ENCODE measurements around the gene PRKAG2.

PRKAG2 gene

DNA sequence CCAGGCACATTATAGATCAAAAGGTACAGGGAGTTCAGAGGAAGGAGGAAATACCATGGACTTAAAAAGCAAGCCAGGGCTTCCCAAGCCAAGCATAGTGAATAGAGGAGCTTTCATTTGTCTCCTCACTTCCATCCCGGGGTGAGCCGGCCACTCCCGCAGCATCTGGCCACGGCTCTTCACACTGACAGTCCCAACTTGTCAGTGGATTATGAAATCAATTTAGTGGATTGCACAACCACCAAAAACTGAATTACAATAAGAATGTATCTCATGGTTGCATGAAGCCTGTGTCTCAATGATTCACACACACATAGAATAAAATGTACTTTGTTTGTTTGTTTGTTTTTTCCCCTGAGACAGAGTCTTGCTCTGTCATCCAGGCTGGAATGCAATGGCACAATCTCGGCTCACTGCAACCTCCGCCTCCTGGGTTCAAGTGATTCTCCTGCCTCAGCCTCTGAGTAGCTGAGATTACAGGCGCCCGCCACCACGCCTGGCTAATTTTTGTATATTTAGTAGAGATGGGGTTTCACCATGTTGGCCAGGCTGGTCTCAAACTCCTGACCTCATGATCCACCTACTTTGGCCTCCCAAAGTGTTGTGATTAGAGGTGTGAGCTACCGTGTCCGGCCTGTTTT is 79.1 kb downstream of the PRKAG2 start:
- DNase-seq: peak; percentile 61

DNA sequence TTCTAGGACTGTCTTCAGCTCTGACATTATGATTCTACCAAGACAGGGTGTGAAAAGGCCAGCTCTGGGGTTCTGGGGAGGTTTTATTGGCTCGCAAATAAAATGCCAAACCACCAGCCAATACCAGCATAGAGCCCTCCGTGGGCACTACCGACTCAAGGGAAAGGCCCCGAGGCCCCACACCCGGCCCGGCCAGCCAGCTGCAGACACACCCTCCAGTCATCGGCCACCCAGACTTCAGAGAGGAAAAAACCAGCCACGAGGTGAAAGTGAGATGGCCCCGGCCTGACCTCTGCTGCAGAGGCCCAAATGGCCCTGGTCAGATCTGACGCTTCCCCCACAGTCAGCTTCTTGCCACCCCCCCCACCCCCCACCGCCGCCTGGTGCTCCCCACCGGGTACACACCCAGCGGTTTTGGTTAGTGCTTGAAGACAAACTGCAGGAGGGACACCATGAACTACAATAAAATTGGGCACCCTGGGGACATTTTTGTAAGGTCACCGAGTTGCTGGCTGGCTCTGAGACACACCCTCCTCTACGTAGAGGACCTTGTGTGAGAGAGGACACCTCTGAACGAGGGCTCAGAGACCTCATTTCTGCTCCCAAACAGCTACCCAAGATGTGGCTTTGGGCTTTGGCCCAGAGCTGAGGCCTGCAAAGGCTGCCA is 79.9 kb downstream of the PRKAG2 start:
- no peak for DNase-seq

- no peak for DNase-seq
Observed at GRCh38 chr7:151796091-151796870, 80.6 kb downstream of the PRKAG2 start.

- no peak for DNase-seq
Observed at GRCh38 chr7:151795168-151795811, 81.6 kb downstream of the PRKAG2 start.

DNA sequence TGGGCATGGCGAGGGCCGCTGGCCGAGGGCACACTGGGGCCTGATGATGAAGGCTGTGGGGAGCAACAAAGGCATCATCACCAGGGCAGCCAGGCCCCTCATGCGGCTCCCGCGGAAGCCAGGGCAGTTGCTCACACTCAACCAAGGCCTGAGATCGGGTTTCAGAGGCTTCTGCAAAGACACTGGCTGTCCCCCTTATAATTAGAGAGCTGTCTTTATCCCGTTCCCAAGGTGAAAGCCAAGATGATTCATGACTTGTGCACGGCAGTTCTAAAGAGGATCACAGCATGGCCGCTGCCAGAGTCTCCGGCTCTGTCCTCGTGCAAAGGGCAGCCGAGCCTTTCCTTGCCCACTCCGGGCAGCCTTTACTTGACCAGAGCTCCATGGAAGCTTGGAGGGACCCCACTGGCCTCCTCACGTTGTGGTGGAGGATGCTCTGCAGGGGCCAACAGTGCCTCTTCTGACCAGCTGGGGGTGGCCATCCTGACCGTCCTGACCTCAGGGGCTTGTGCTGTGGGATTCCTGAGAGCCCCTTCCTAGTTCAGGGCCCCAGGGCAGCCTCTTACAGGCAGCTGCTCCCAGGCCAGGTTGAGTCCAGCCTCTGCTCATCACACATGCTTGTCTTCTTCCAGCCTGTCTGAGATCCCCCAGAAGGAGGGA is 82.3 kb downstream of the PRKAG2 start:
- DNase-seq: peak; percentile 42

DNA sequence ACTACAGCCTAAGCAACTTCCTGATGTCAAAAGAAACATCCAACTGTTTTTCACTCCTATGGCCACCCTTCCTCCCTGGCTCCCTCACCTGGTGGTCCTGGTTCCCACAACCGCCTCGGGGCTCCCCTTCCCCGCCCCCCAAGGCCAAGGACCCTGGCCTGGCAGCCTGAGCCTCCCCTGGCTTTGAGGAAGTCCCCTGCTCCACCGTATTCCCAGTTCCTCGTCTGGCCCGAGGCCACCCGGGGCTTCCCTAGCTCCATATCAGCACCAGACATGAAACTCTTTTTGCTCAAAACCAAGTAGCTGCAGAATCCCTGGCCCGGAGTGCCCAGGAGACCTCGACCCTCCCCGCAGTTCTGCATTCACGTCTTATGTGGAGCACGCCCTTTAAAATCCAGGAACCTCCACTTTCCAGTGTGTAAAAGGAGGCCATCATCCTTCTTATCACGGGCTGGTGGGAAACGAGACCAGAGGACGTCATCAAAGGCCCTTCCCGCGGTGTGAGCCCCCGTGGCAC is 82.9 kb downstream of the PRKAG2 start:
- DNase-seq: no peak

- DNase-seq: no peak
Observed at GRCh38 chr7:151793531-151793951, 83.4 kb downstream of the PRKAG2 start.

DNA sequence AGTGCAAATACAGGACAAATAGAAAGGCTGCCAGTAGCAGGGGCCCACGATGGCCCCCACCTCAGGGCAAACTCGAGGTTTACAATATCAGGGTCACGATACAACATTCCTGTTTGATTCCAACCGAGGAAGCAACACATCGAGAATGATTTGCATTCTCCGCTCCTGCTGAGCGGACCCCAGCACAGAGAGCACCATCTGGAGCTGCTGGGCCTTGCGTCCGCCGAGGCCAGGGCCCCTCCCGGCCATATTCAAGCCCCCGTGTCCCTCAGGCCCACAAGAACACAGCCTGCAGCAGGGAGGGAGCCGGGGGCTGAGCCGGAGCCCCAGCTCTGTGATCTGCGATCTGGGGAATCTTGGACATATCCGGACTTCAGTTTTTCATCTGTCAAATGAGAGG is 84.3 kb downstream of the PRKAG2 start:
- no peak for DNase-seq

DNA sequence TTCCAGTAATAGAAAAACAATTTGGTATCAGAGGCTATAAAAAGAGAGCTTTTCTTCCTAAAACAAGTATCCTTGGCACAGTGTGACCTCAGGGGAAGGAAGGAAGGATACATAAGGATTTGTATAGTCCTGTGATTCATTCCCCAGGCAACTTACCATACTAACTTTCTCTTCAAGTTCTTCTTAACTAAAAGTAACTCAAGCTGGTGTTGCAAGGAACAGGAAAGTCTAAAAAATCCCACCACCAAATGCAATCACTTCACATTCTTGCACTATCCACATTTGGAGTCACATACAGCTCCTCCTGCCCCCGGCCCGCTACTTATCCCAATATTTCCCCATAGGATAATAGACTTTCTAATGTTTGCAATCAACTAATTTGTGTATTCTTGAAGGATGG is 84.8 kb downstream of the PRKAG2 start:
- no peak for DNase-seq

- no peak for DNase-seq
Observed at GRCh38 chr7:151790830-151791620, 85.9 kb downstream of the PRKAG2 start.

- DNase-seq: no peak
Observed at GRCh38 chr7:151790095-151790829, 86.7 kb downstream of the PRKAG2 start.

- DNase-seq: no peak
Observed at GRCh38 chr7:151789380-151789947, 87.5 kb downstream of the PRKAG2 start.

DNA sequence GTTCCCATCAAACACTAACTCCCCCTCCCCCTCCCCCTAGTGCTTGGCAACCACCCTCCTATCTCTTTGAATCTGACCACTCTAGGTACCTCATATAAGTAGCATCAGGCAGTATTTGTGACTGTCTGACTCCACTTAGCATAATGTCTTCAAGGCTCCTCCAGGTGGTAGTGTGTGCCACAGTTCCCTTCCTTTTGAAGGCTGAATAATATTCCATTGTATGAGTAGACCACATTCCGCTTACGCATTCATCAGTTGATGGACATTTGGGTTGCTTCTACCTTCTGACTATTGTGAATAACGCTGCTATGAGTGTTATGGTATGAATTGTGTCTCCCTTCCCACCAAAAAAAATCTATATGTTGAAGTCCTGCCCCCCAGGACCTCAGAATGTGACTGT is 89.6 kb downstream of the PRKAG2 start:
- no peak for DNase-seq

DNA sequence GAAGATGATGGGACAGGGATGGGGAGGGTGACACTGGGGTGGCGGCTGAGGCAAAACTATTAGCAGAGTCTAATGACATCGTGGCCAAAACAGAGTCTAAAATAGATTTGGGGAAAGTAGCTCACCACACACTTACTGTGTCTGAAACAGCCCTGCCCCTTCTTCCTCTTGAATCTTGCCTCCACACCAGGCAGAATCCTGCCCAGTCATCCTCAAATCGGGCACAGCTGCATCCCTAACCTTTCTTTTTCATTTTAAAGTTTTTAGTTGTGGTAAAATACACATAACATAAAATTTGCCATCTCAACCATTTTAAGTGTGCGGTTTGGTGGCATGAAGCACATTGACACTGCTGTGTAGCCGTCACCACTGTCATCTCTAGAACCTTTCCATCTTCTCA is 90.0 kb downstream of the PRKAG2 start:
- no peak for DNase-seq

- DNase-seq: no peak
Observed at GRCh38 chr7:151786241-151786640, 90.7 kb downstream of the PRKAG2 start.

GRCh38 chr7:151785681-151785965 is 91.3 kb downstream of the PRKAG2 start:
- DNase-seq: no peak

DNA sequence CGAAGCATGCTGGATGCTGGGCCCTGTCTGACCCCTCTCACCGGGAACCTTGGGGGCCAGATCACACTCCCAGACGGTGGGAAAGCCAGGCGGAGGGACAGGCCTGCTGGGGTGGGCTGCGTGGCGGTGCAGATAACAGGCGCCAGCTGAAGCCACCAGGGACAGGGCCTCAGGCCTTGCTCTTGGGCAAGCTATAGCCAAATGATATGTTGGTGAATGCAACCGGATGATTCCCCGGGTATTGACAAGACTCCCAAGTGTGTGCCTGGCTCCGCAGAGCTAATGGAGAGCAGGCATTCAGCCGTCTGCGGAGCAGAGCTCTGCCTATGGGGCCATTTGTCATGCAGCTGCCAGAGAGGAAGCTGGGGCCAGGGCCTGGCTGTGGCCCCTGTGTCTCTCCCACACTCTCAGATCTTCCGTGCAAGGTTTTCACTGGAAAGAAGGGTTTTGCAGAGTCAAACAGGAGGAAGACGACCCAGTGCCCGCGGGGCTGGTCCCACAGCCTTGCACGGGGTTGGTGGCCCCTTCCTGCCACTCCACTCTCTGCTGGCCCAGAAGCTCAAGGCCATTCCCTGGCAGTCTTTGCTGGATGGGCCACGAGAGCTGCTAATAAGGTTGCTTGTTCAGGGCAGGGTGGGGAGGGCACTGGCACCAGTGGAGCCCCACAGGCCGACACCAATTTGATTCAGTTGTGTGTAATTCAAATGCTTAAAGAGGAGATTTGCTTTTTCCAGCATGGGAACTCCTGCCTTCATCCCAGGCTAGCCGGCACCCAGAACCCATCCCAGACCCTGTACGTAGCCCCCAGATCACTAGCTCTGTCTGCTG is 91.8 kb downstream of the PRKAG2 start:
- DNase-seq: no peak

- no peak for DNase-seq
Observed at GRCh38 chr7:151783958-151784575, 92.8 kb downstream of the PRKAG2 start.

GRCh38 chr7:151782598-151783448 is 94.1 kb downstream of the PRKAG2 start:
- DNase-seq: peak; percentile 39

Measured in fibroblast of upper back skin (primary cell).